ENCODE results near the gene NSRP1. TPM values are rescaled to one million over a fixed set of nuclear protein-coding genes. Genes with fewer than 3 reads are reported as not detected.
A peak's percentile ranks its signal among the peaks of the same experiment; 100 is the strongest.
"Not testable (repeated sequence)": the region's sequence is repeated elsewhere in the genome, so short reads cannot be mapped to it uniquely, and the experiment has no call there.

Gene NSRP1
- 13.9 and 14.2 TPM in 2 replicates for total RNA-seq (2014; rRNA removed; shearing (Covaris generic); ENCODE audit: low replicate concordance)

- Histone ChIP-seq H3K79me2 (ENCODE audit: low read length) (peaks cover 51% of the 10 kb centered on the region), H3K9me3 (ENCODE audit: low read length) (no peaks in the 10 kb centered on the region), H3K9ac (ENCODE audit: low read length) (peak within 1 kb of the TSS; percentile 92), H3K27ac (ENCODE audit: low read length) (peak within 1 kb of the TSS; percentile 84), H3K36me3 (ENCODE audit: insufficient read depth, low read length) (peaks cover 23% of the 10 kb centered on the region), H2AFZ (ENCODE audit: low read length) (peak within 1 kb of the TSS; percentile 64), H3K9me2 (replicated peaks; ENCODE audit: insufficient read depth, low read length) (no peaks in the 10 kb centered on the region), H3K4me3 (ENCODE audit: low read length) (peak within 1 kb of the TSS; percentile 97), H3K4me2 (ENCODE audit: low read depth, low read length, poor library complexity, severe bottlenecking) (peak within 1 kb of the TSS; percentile 74), H4K20me1 (ENCODE audit: insufficient read depth, low read depth, low read length) (no peaks in the 10 kb centered on the region), H3K27me3 (ENCODE audit: low read length) (no peaks in the 10 kb centered on the region), H3K4me1 (ENCODE audit: low read length) (peaks cover 19% of the 10 kb centered on the region)
- peak; percentile 98 for DNase-seq
Measured at GRCh38 chr17:30116661-30117551, at the start of gene NSRP1. NSRP1 (plus strand) TSS chr17:30116816; CDS start chr17:30116844, 28 bp downstream.

GRCh38 chr17:30068465-30068864, 48.2 kb upstream of the NSRP1 start:
- Histone ChIP-seq H3K4me2 (ENCODE audit: low read depth, low read length, poor library complexity, severe bottlenecking) (no peak overlapping the region), H3K27me3 (ENCODE audit: low read length) (0 out of 2 replicates have a peak, but pooled peaks cover 3% of the 10 kb centered on the region), H3K27ac (ENCODE audit: low read length) (no peak overlapping the region), H3K4me3 (ENCODE audit: low read length) (no peak overlapping the region), H3K9me3 (ENCODE audit: low read length) (peaks cover 11% of the 10 kb centered on the region), H3K9ac (ENCODE audit: low read length) (no peak overlapping the region), H3K36me3 (ENCODE audit: insufficient read depth, low read length) (no peaks in the 10 kb centered on the region), H3K4me1 (ENCODE audit: low read length) (no peaks in the 10 kb centered on the region), H2AFZ (ENCODE audit: low read length) (no peak overlapping the region), H3K79me2 (ENCODE audit: low read length) (no peaks in the 10 kb centered on the region), H3K9me2 (replicated peaks; ENCODE audit: insufficient read depth, low read length) (no peaks in the 10 kb centered on the region), H4K20me1 (ENCODE audit: insufficient read depth, low read depth, low read length) (no peaks in the 10 kb centered on the region)
- no peak for DNase-seq

- H4K20me1 ChIP-seq (ENCODE audit: insufficient read depth, low read depth, low read length): no peaks in the 10 kb centered on the region
- H3K36me3 ChIP-seq (ENCODE audit: insufficient read depth, low read length): no peaks in the 10 kb centered on the region
- H3K4me2 ChIP-seq (ENCODE audit: low read depth, low read length, poor library complexity, severe bottlenecking): no peak overlapping the region
- H3K9me2 ChIP-seq (replicated peaks; ENCODE audit: insufficient read depth, low read length): no peaks in the 10 kb centered on the region
- no peak overlapping the region for H2AFZ ChIP-seq (ENCODE audit: low read length)
- H3K9me3 ChIP-seq (ENCODE audit: low read length): no peaks in the 10 kb centered on the region
- no peak overlapping the region for H3K27ac ChIP-seq (ENCODE audit: low read length)
- no peak for DNase-seq
- no peaks in the 10 kb centered on the region for H3K79me2 ChIP-seq (ENCODE audit: low read length)
- H3K4me1 ChIP-seq (ENCODE audit: low read length): no peaks in the 10 kb centered on the region
- H3K27me3 ChIP-seq (ENCODE audit: low read length): no peaks in the 10 kb centered on the region
- no peak overlapping the region for H3K4me3 ChIP-seq (ENCODE audit: low read length)
- no peak overlapping the region for H3K9ac ChIP-seq (ENCODE audit: low read length)
Measured at GRCh38 chr17:30074254-30074653, 42.4 kb upstream of the NSRP1 start.

GRCh38 chr17:30074730-30075129, 41.9 kb upstream of the NSRP1 start:
- Histone ChIP-seq H3K79me2 (ENCODE audit: low read length) (no peaks in the 10 kb centered on the region), H3K9me3 (ENCODE audit: low read length) (no peaks in the 10 kb centered on the region), H4K20me1 (ENCODE audit: insufficient read depth, low read depth, low read length) (no peaks in the 10 kb centered on the region), H3K9me2 (replicated peaks; ENCODE audit: insufficient read depth, low read length) (no peaks in the 10 kb centered on the region), H3K4me3 (ENCODE audit: low read length) (no peak overlapping the region), H3K36me3 (ENCODE audit: insufficient read depth, low read length) (no peaks in the 10 kb centered on the region), H3K27ac (ENCODE audit: low read length) (no peak overlapping the region), H3K27me3 (ENCODE audit: low read length) (no peaks in the 10 kb centered on the region), H3K4me1 (ENCODE audit: low read length) (no peaks in the 10 kb centered on the region), H2AFZ (ENCODE audit: low read length) (no peak overlapping the region), H3K9ac (ENCODE audit: low read length) (no peak overlapping the region), H3K4me2 (ENCODE audit: low read depth, low read length, poor library complexity, severe bottlenecking) (no peak overlapping the region)
- DNase-seq: no peak

- no peaks in the 10 kb centered on the region for H3K9me2 ChIP-seq (replicated peaks; ENCODE audit: insufficient read depth, low read length)
- no peak overlapping the region for H2AFZ ChIP-seq (ENCODE audit: low read length)
- no peaks in the 10 kb centered on the region for H3K36me3 ChIP-seq (ENCODE audit: insufficient read depth, low read length)
- H4K20me1 ChIP-seq (ENCODE audit: insufficient read depth, low read depth, low read length): no peaks in the 10 kb centered on the region
- H3K4me3 ChIP-seq (ENCODE audit: low read length): no peak overlapping the region
- no peak for DNase-seq
- H3K9ac ChIP-seq (ENCODE audit: low read length): no peak overlapping the region
- no peaks in the 10 kb centered on the region for H3K27me3 ChIP-seq (ENCODE audit: low read length)
- no peaks in the 10 kb centered on the region for H3K9me3 ChIP-seq (ENCODE audit: low read length)
- H3K4me1 ChIP-seq (ENCODE audit: low read length): no peaks in the 10 kb centered on the region
- H3K27ac ChIP-seq (ENCODE audit: low read length): no peak overlapping the region
- H3K4me2 ChIP-seq (ENCODE audit: low read depth, low read length, poor library complexity, severe bottlenecking): no peak overlapping the region
- H3K79me2 ChIP-seq (ENCODE audit: low read length): no peaks in the 10 kb centered on the region
Measured at GRCh38 chr17:30082773-30083172, 33.8 kb upstream of the NSRP1 start.

- Histone ChIP-seq H3K79me2 (ENCODE audit: low read length) (no peaks in the 10 kb centered on the region), H3K4me3 (ENCODE audit: low read length) (no peak overlapping the region), H2AFZ (ENCODE audit: low read length) (no peak overlapping the region), H3K9ac (ENCODE audit: low read length) (no peak overlapping the region), H3K36me3 (ENCODE audit: insufficient read depth, low read length) (no peaks in the 10 kb centered on the region), H3K27me3 (ENCODE audit: low read length) (no peaks in the 10 kb centered on the region), H3K9me3 (ENCODE audit: low read length) (no peaks in the 10 kb centered on the region), H3K4me1 (ENCODE audit: low read length) (no peaks in the 10 kb centered on the region), H3K9me2 (replicated peaks; ENCODE audit: insufficient read depth, low read length) (no peaks in the 10 kb centered on the region), H3K27ac (ENCODE audit: low read length) (no peak overlapping the region), H3K4me2 (ENCODE audit: low read depth, low read length, poor library complexity, severe bottlenecking) (no peak overlapping the region), H4K20me1 (ENCODE audit: insufficient read depth, low read depth, low read length) (no peaks in the 10 kb centered on the region)
- no peak for DNase-seq
Measured at GRCh38 chr17:30084788-30085187, 31.8 kb upstream of the NSRP1 start.

GRCh38 chr17:30086896-30087295, 29.7 kb upstream of the NSRP1 start:
- Histone ChIP-seq H3K4me1 (ENCODE audit: low read length) (no peaks in the 10 kb centered on the region), H3K9me3 (ENCODE audit: low read length) (no peaks in the 10 kb centered on the region), H2AFZ (ENCODE audit: low read length) (no peak overlapping the region), H3K27me3 (ENCODE audit: low read length) (no peaks in the 10 kb centered on the region), H3K27ac (ENCODE audit: low read length) (no peak overlapping the region), H4K20me1 (ENCODE audit: insufficient read depth, low read depth, low read length) (no peaks in the 10 kb centered on the region), H3K36me3 (ENCODE audit: insufficient read depth, low read length) (no peaks in the 10 kb centered on the region), H3K4me3 (ENCODE audit: low read length) (no peak overlapping the region), H3K79me2 (ENCODE audit: low read length) (no peaks in the 10 kb centered on the region), H3K4me2 (ENCODE audit: low read depth, low read length, poor library complexity, severe bottlenecking) (no peak overlapping the region), H3K9me2 (replicated peaks; ENCODE audit: insufficient read depth, low read length) (no peaks in the 10 kb centered on the region), H3K9ac (ENCODE audit: low read length) (no peak overlapping the region)
- DNase-seq: no peak

- H3K36me3 ChIP-seq (ENCODE audit: insufficient read depth, low read length); DNase-seq: not testable (repeated sequence)
Measured at GRCh38 chr17:30087431-30087830, 29.2 kb upstream of the NSRP1 start.

More at GRCh38 chr17:30087431-30087830, 29.2 kb upstream of the NSRP1 start:
- not testable (repeated sequence) for H3K9ac ChIP-seq (ENCODE audit: low read length); H3K27ac ChIP-seq (ENCODE audit: low read length); H2AFZ ChIP-seq (ENCODE audit: low read length); H3K9me3 ChIP-seq (ENCODE audit: low read length); H3K79me2 ChIP-seq (ENCODE audit: low read length); H3K4me2 ChIP-seq (ENCODE audit: low read depth, low read length, poor library complexity, severe bottlenecking); H3K27me3 ChIP-seq (ENCODE audit: low read length); H3K9me2 ChIP-seq (replicated peaks; ENCODE audit: insufficient read depth, low read length); H3K4me3 ChIP-seq (ENCODE audit: low read length); H3K4me1 ChIP-seq (ENCODE audit: low read length); H4K20me1 ChIP-seq (ENCODE audit: insufficient read depth, low read depth, low read length)
